ENCODE results near the gene SKAP1. TPM values are rescaled to one million over a fixed set of nuclear protein-coding genes. Genes with fewer than 3 reads are reported as not detected.

Gene SKAP1
- total RNA-seq, 2 experiments from 2014 or later: 1.2 TPM; not detected in 1

- peaks cover 5% of the 10 kb centered on the region for H3K36me3 ChIP-seq (ENCODE audit: insufficient read depth, low read length)
- no peaks in the 10 kb centered on the region for H3K4me1 ChIP-seq (ENCODE audit: insufficient read depth, low read length, poor library complexity, severe bottlenecking)
- DNase-seq (ENCODE audit: low spot score): no peak
- intact Hi-C loops (cut with micrococcal nuclease; ENCODE audit: unreplicated experiment): no loop called here
- CTCF ChIA-PET (ENCODE audit: unreplicated experiment): interaction anchor here (0.8 kb wide), 1 partner anchor 11 kb away, joined by 4 read pairs; no protein-coding TSS in a partner anchor
- no peak overlapping the region for H3K4me3 ChIP-seq (ENCODE audit: low read depth, low read length, poor library complexity, severe bottlenecking)
- H4K20me1 ChIP-seq (ENCODE audit: insufficient read depth, low read length): no peaks in the 10 kb centered on the region
- H3K4me2 ChIP-seq (ENCODE audit: low read length): no peak overlapping the region
- POLR2A ChIA-PET: no interaction called here
- no peaks in the 10 kb centered on the region for H3K9me2 ChIP-seq (ENCODE audit: insufficient read depth, low read length)
- BruUV-seq (replicated peaks): no TSS peak
- H3K27ac ChIP-seq (ENCODE audit: low read depth, low read length, poor library complexity, severe bottlenecking): no peak overlapping the region
- no peaks in the 10 kb centered on the region for H3K79me2 ChIP-seq (ENCODE audit: insufficient read depth, low read depth, low read length)
- H2AFZ ChIP-seq (ENCODE audit: low read length): no peak overlapping the region
- TF ChIP-seq EZH2phosphoT487 (IDR thresholded peaks at IDR 0.05; ENCODE audit: borderline replicate concordance, low read depth, low read length): no peak
- TF ChIP-seq, protein P1, sequence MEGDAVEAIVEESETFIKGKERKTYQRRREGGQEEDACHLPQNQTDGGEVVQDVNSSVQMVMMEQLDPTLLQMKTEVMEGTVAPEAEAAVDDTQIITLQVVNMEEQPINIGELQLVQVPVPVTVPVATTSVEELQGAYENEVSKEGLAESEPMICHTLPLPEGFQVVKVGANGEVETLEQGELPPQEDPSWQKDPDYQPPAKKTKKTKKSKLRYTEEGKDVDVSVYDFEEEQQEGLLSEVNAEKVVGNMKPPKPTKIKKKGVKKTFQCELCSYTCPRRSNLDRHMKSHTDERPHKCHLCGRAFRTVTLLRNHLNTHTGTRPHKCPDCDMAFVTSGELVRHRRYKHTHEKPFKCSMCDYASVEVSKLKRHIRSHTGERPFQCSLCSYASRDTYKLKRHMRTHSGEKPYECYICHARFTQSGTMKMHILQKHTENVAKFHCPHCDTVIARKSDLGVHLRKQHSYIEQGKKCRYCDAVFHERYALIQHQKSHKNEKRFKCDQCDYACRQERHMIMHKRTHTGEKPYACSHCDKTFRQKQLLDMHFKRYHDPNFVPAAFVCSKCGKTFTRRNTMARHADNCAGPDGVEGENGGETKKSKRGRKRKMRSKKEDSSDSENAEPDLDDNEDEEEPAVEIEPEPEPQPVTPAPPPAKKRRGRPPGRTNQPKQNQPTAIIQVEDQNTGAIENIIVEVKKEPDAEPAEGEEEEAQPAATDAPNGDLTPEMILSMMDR (conservative IDR thresholded peaks at IDR 0.05; ENCODE audit: low read length): no peak
- H3K9me3 ChIP-seq (ENCODE audit: low read length): no peaks in the 10 kb centered on the region
Measured at GRCh38 chr17:48126532-48126850, 303.5 kb downstream of the SKAP1 start.

- H3K4me2 ChIP-seq (ENCODE audit: low read length): no peak overlapping the region
- no peaks in the 10 kb centered on the region for H3K9me3 ChIP-seq (ENCODE audit: low read length)
- CTCF ChIA-PET (ENCODE audit: unreplicated experiment): interaction anchor here (0.8 kb wide), 1 partner anchor 11 kb away, joined by 4 read pairs; no protein-coding TSS in a partner anchor
- POLR2A ChIA-PET: no interaction called here
- H3K9me2 ChIP-seq (ENCODE audit: insufficient read depth, low read length): no peaks in the 10 kb centered on the region
- H3K79me2 ChIP-seq (ENCODE audit: insufficient read depth, low read depth, low read length): no peaks in the 10 kb centered on the region
- no peaks in the 10 kb centered on the region for H4K20me1 ChIP-seq (ENCODE audit: insufficient read depth, low read length)
- intact Hi-C loops (cut with micrococcal nuclease; ENCODE audit: unreplicated experiment): no loop called here
- no peak for DNase-seq (ENCODE audit: low spot score)
- no peak overlapping the region for H3K4me3 ChIP-seq (ENCODE audit: low read depth, low read length, poor library complexity, severe bottlenecking)
- no peaks in the 10 kb centered on the region for H3K4me1 ChIP-seq (ENCODE audit: insufficient read depth, low read length, poor library complexity, severe bottlenecking)
- no TSS peak for BruUV-seq (replicated peaks)
- H2AFZ ChIP-seq (ENCODE audit: low read length): no peak overlapping the region
- peaks cover 10% of the 10 kb centered on the region for H3K36me3 ChIP-seq (ENCODE audit: insufficient read depth, low read length)
- TF ChIP-seq, protein P1 (conservative IDR thresholded peaks at IDR 0.05; ENCODE audit: low read length): no peak
- no peak for TF ChIP-seq EZH2phosphoT487 (IDR thresholded peaks at IDR 0.05; ENCODE audit: borderline replicate concordance, low read depth, low read length)
- no peak overlapping the region for H3K27ac ChIP-seq (ENCODE audit: low read depth, low read length, poor library complexity, severe bottlenecking)
Measured at GRCh38 chr17:48125829-48126531, 304.0 kb downstream of the SKAP1 start.

- no peaks in the 10 kb centered on the region for H3K79me2 ChIP-seq (ENCODE audit: insufficient read depth, low read depth, low read length)
- CTCF ChIA-PET (ENCODE audit: unreplicated experiment): no interaction called here
- no peak overlapping the region for H3K4me2 ChIP-seq (ENCODE audit: low read length)
- no peak for DNase-seq (ENCODE audit: low spot score)
- no peaks in the 10 kb centered on the region for H4K20me1 ChIP-seq (ENCODE audit: insufficient read depth, low read length)
- no peaks in the 10 kb centered on the region for H3K9me2 ChIP-seq (ENCODE audit: insufficient read depth, low read length)
- H3K9me3 ChIP-seq (ENCODE audit: low read length): no peaks in the 10 kb centered on the region
- no peak overlapping the region for H3K4me3 ChIP-seq (ENCODE audit: low read depth, low read length, poor library complexity, severe bottlenecking)
- BruUV-seq (replicated peaks): no TSS peak
- no peak overlapping the region for H2AFZ ChIP-seq (ENCODE audit: low read length)
- intact Hi-C loops (cut with micrococcal nuclease; ENCODE audit: unreplicated experiment): no loop called here
- H3K36me3 ChIP-seq (ENCODE audit: insufficient read depth, low read length): peaks cover 22% of the 10 kb centered on the region
- no peaks in the 10 kb centered on the region for H3K4me1 ChIP-seq (ENCODE audit: insufficient read depth, low read length, poor library complexity, severe bottlenecking)
- TF ChIP-seq, protein P1 (conservative IDR thresholded peaks at IDR 0.05; ENCODE audit: low read length): no peak
- no peak for TF ChIP-seq EZH2phosphoT487 (IDR thresholded peaks at IDR 0.05; ENCODE audit: borderline replicate concordance, low read depth, low read length)
- H3K27ac ChIP-seq (ENCODE audit: low read depth, low read length, poor library complexity, severe bottlenecking): no peak overlapping the region
- POLR2A ChIA-PET: interaction anchor here (0.7 to 1.8 kb wide), 2 partner anchors 12 to 28 kb away, joined by 3 to 4 read pairs; no protein-coding TSS in a partner anchor
Measured at GRCh38 chr17:48123776-48124388, 306.1 kb downstream of the SKAP1 start.

All from OCI-LY7 (cell line).